Liver (tissue), 9 donors: ENCODE data around the gene ARMC9. TPM values are rescaled to one million over a fixed set of nuclear protein-coding genes. Genes with fewer than 3 reads are reported as not detected.

Source experiments
- DNase-seq: peaks from one replicate; pipeline ENCODE4 v3.0.0-alpha.2; 2017; ENCODE audit warnings: low spot score
- H3K27ac ChIP-seq, 2 donors: one replicate each; pipeline ENCODE4 v1.7.0; 2013; ENCODE audit warnings: inconsistent platforms in 2 of 2, low read length in 2 of 2, control low read depth in 1 of 2, low read depth in 1 of 2, mild to moderate bottlenecking in 1 of 2
- H3K27me3 ChIP-seq, 4 donors: one replicate each; pipeline versions ENCODE4 v1.6.1 to v1.7.0; 2013; ENCODE audit warnings: low read length in 3 of 4, inconsistent platforms in 1 of 4, mild to moderate bottlenecking in 1 of 4, moderate library complexity in 1 of 4; ENCODE audit not compliant: control insufficient read depth in 4 of 4, insufficient read depth in 4 of 4
- H3K36me3 ChIP-seq, 4 donors: one replicate each; pipeline versions ENCODE4 v1.6.1 to v1.7.0; 2013; ENCODE audit warnings: low read length in 3 of 4, mild to moderate bottlenecking in 3 of 4, low read depth in 1 of 4, moderate library complexity in 1 of 4; ENCODE audit not compliant: control insufficient read depth in 4 of 4, insufficient read depth in 3 of 4
- H3K4me1 ChIP-seq, 4 donors: one replicate each; pipeline versions ENCODE4 v1.6.1 to v1.7.0; 2013; ENCODE audit warnings: low read length in 3 of 4, mild to moderate bottlenecking in 3 of 4, moderate library complexity in 1 of 4; ENCODE audit not compliant: control insufficient read depth in 4 of 4, insufficient read depth in 4 of 4
- H3K4me3 ChIP-seq, 3 donors: one replicate each; pipeline versions ENCODE4 v1.6.1 to v1.7.0; 2013; ENCODE audit warnings: low read length in 3 of 3, control low read depth in 1 of 3, low read depth in 1 of 3, mild to moderate bottlenecking in 1 of 3
- H3K9ac ChIP-seq, 2 donors: one replicate each; pipeline ENCODE4 v1.7.0; 2013; ENCODE audit warnings: low read length in 2 of 2, mild to moderate bottlenecking in 2 of 2, moderate library complexity in 2 of 2, control low read depth in 1 of 2, low read depth in 1 of 2
- H3K9me3 ChIP-seq, 4 donors: one replicate each; pipeline versions ENCODE4 v1.6.1 to v1.7.0; 2013; ENCODE audit warnings: low read length in 3 of 4; ENCODE audit not compliant: control insufficient read depth in 4 of 4
- ATF3 ChIP-seq: IDR thresholded peaks from 2 replicates; pipeline ENCODE4 v1.6.1; 2016; ENCODE audit warnings: antibody characterized with exemption
- FOXA1 ChIP-seq: IDR thresholded peaks from 2 replicates; pipeline ENCODE4 v1.6.1; 2016; ENCODE audit warnings: antibody characterized with exemption
- FOXA2 ChIP-seq: IDR thresholded peaks from 2 replicates; pipeline ENCODE4 v1.6.1; 2016; ENCODE audit warnings: antibody characterized with exemption
- REST ChIP-seq: IDR thresholded peaks from 2 replicates; pipeline ENCODE4 v1.6.1; 2016; ENCODE audit warnings: antibody characterized with exemption, mild to moderate bottlenecking
- TAF1 ChIP-seq: conservative IDR thresholded peaks from 2 replicates; pipeline ENCODE4 v1.6.1; 2016; ENCODE audit warnings: antibody characterized with exemption, mild to moderate bottlenecking
- ZBTB33 ChIP-seq: IDR thresholded peaks from 2 replicates; pipeline ENCODE4 v1.6.1; 2016; ENCODE audit warnings: antibody characterized with exemption
- whole genome bisulfite sequencing: extraction: QIAGEN DNeasy Blood & Tissue Kit; methylation state at CpG from one replicate; pipeline ENCODE4 v1.1.7; 2013; 5-methylcytosine and 5-hydroxymethylcytosine counted together
- polyA plus RNA-seq, 2 donors: library from polyadenylated mRNA; stranded (reverse) in 1 of 2; unstranded in 1 of 2; fragments of 200-250 nt in 1 of 2; fragments of >200 nt in 1 of 2; fragmentation: Nextera tagmentation in 1 of 2; extraction: Ambion mirVana in 1 of 2; gene quantifications; one replicate each; pipeline versions ENCODE4 v1.2.1 to v1.2.3, GENCODE V29; 2013 to 2015
- total RNA-seq, 2 donors: library from RNA; depleted of rRNA; stranded (reverse); fragments of >200 nt; gene quantifications; one replicate each; pipeline ENCODE4 v1.2.3, GENCODE V29; 2014
- donor health status: healthy.
- donor health status: healthy.
- donor health status: healthy.
- donor health status: healthy.
- donor health status: healthy.

The ARMC9 gene
- total and polyA plus RNA-seq, 4 donors: 1.1 to 2.3 (median 1.8) TPM

- no peaks in the 10 kb centered on the region for H3K36me3 ChIP-seq
- no peak for TF ChIP-seq ZBTB33
- no peak for TF ChIP-seq TAF1
- TF ChIP-seq FOXA1: no peak
- TF ChIP-seq ATF3: no peak
- TF ChIP-seq REST: no peak
- DNase-seq: no peak
- no peaks in the 10 kb centered on the region for H3K27me3 ChIP-seq
- no peak overlapping the region for H3K27ac ChIP-seq
- no peaks in the 10 kb centered on the region for H3K9me3 ChIP-seq
- H3K4me1 ChIP-seq: no peaks in the 10 kb centered on the region
- H3K9ac ChIP-seq: no peak overlapping the region
- WGBS: 77% methylated on average over 3 of the region's 3 CpGs
- no peak overlapping the region for H3K4me3 ChIP-seq
These were observed 188.0 kb downstream of the ARMC9 start for GRCh38 chr2:231386446-231386845.

GRCh38 chr2:231387904-231388724, 189.7 kb downstream of the ARMC9 start:
- TF ChIP-seq FOXA2 (no peak), REST (no peak)
- no peaks in the 10 kb centered on the region for H3K27me3 ChIP-seq

More at GRCh38 chr2:231387904-231388724, 189.7 kb downstream of the ARMC9 start:
- Histone ChIP-seq H3K4me1 (no peaks in the 10 kb centered on the region), H3K4me3 (no peak overlapping the region), H3K9me3 (no peaks in the 10 kb centered on the region), H3K9ac (no peak overlapping the region), H3K27ac (no peak overlapping the region), H3K36me3 (no peaks in the 10 kb centered on the region)
- 84% methylated on average over 26 of the region's 26 CpGs for WGBS
- no peak for DNase-seq
